ENCODE results near the gene CCP110. TPM values are rescaled to one million over a fixed set of nuclear protein-coding genes. Genes with fewer than 3 reads are reported as not detected.

Gene CCP110
- total and polyA plus RNA-seq, 2 experiments from 2014 or later, result 4.3 to 9.2 TPM

- no peaks in the 10 kb centered on the region for H3K36me3 ChIP-seq (replicated peaks; ENCODE audit: insufficient read depth, low read depth)
- peak within 1 kb of the TSS; percentile 93 for H3K27ac ChIP-seq
- TF ChIP-seq, protein P1, sequence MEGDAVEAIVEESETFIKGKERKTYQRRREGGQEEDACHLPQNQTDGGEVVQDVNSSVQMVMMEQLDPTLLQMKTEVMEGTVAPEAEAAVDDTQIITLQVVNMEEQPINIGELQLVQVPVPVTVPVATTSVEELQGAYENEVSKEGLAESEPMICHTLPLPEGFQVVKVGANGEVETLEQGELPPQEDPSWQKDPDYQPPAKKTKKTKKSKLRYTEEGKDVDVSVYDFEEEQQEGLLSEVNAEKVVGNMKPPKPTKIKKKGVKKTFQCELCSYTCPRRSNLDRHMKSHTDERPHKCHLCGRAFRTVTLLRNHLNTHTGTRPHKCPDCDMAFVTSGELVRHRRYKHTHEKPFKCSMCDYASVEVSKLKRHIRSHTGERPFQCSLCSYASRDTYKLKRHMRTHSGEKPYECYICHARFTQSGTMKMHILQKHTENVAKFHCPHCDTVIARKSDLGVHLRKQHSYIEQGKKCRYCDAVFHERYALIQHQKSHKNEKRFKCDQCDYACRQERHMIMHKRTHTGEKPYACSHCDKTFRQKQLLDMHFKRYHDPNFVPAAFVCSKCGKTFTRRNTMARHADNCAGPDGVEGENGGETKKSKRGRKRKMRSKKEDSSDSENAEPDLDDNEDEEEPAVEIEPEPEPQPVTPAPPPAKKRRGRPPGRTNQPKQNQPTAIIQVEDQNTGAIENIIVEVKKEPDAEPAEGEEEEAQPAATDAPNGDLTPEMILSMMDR (IDR thresholded peaks at IDR 0.05; ENCODE audit: poor library complexity), result peak; percentile 79
- no peak for TF ChIP-seq EZH2 (IDR thresholded peaks at IDR 0.05; ENCODE audit: borderline replicate concordance)
- TF ChIP-seq EZH2phosphoT487 (IDR thresholded peaks at IDR 0.05; ENCODE audit: low read depth, severe bottlenecking, unreplicated experiment), result no peak
- peak within 1 kb of the TSS; percentile 93 for H2AFZ ChIP-seq
- peak; percentile 99 for DNase-seq (ENCODE audit: low spot score)
- peak within 1 kb of the TSS; percentile 71 for H3K4me3 ChIP-seq
- no peaks in the 10 kb centered on the region for H4K20me1 ChIP-seq (ENCODE audit: insufficient read depth, poor library complexity, severe bottlenecking)
- no peaks in the 10 kb centered on the region for H3K4me1 ChIP-seq (ENCODE audit: insufficient read depth)
- H3K4me2 ChIP-seq, result peak within 1 kb of the TSS; percentile 84
- peaks cover 28% of the 10 kb centered on the region for H3K79me2 ChIP-seq
- no peaks in the 10 kb centered on the region for H3K9me2 ChIP-seq (replicated peaks; ENCODE audit: insufficient read depth)
- no peaks in the 10 kb centered on the region for H3K27me3 ChIP-seq
- WGBS (ENCODE audit: low lambda C conversion rate, missing lambda C conversion rate), result under 1% methylated on average over 49 of the region's 53 CpGs
- H3K9me3 ChIP-seq (ENCODE audit: low read depth), result no peaks in the 10 kb centered on the region
These were observed 31.6 kb downstream of the CCP110 start, which contains the start of gene VPS35L for GRCh38 chr16:19555186-19555937. Gene VPS35L, plus strand, starts transcription at chr16:19555703. Its CDS starts 27 bp downstream, at chr16:19555730.

- H3K4me3 ChIP-seq, result peak overlapping the region; percentile 71
- no peaks in the 10 kb centered on the region for H3K9me2 ChIP-seq (replicated peaks; ENCODE audit: insufficient read depth)
- H3K27ac ChIP-seq, result peak overlapping the region; percentile 93
- H3K4me1 ChIP-seq (ENCODE audit: insufficient read depth), result no peaks in the 10 kb centered on the region
- peaks cover 34% of the 10 kb centered on the region for H3K79me2 ChIP-seq
- H3K4me2 ChIP-seq, result peak overlapping the region; percentile 80
- no peaks in the 10 kb centered on the region for H3K9me3 ChIP-seq (ENCODE audit: low read depth)
- no peaks in the 10 kb centered on the region for H4K20me1 ChIP-seq (ENCODE audit: insufficient read depth, poor library complexity, severe bottlenecking)
- TF ChIP-seq EZH2 (IDR thresholded peaks at IDR 0.05; ENCODE audit: borderline replicate concordance) (no peak), EZH2phosphoT487 (IDR thresholded peaks at IDR 0.05; ENCODE audit: low read depth, severe bottlenecking, unreplicated experiment) (no peak)
- TF ChIP-seq, protein P1 (IDR thresholded peaks at IDR 0.05; ENCODE audit: poor library complexity), result no peak
- peak; percentile 72 for DNase-seq (ENCODE audit: low spot score)
- no peaks in the 10 kb centered on the region for H3K27me3 ChIP-seq
- WGBS (ENCODE audit: low lambda C conversion rate, missing lambda C conversion rate), result 15% methylated on average over 19 of the region's 19 CpGs
- H2AFZ ChIP-seq, result peak overlapping the region; percentile 88
- no peaks in the 10 kb centered on the region for H3K36me3 ChIP-seq (replicated peaks; ENCODE audit: insufficient read depth, low read depth)
These were observed 32.4 kb downstream of the CCP110 start for GRCh38 chr16:19555938-19556771.

- DNase-seq (ENCODE audit: low spot score), result peak; percentile 78
- H2AFZ ChIP-seq, result no peak overlapping the region
- H3K36me3 ChIP-seq (replicated peaks; ENCODE audit: insufficient read depth, low read depth), result no peaks in the 10 kb centered on the region
- H3K27ac ChIP-seq, result no peak overlapping the region
- H3K9me3 ChIP-seq (ENCODE audit: low read depth), result no peaks in the 10 kb centered on the region
- no peaks in the 10 kb centered on the region for H3K4me1 ChIP-seq (ENCODE audit: insufficient read depth)
- WGBS (ENCODE audit: low lambda C conversion rate, missing lambda C conversion rate), result 71% methylated on average over 10 of the region's 10 CpGs
- H3K27me3 ChIP-seq, result no peaks in the 10 kb centered on the region
- H3K9me2 ChIP-seq (replicated peaks; ENCODE audit: insufficient read depth), result no peaks in the 10 kb centered on the region
- no peaks in the 10 kb centered on the region for H4K20me1 ChIP-seq (ENCODE audit: insufficient read depth, poor library complexity, severe bottlenecking)
- peaks cover 44% of the 10 kb centered on the region for H3K79me2 ChIP-seq
- no peak overlapping the region for H3K4me3 ChIP-seq
- TF ChIP-seq EZH2phosphoT487 (IDR thresholded peaks at IDR 0.05; ENCODE audit: low read depth, severe bottlenecking, unreplicated experiment) (no peak), EZH2 (IDR thresholded peaks at IDR 0.05; ENCODE audit: borderline replicate concordance) (no peak)
- TF ChIP-seq, protein P1 (IDR thresholded peaks at IDR 0.05; ENCODE audit: poor library complexity), result peak; percentile 73
- no peak overlapping the region for H3K4me2 ChIP-seq
These were observed 35.6 kb downstream of the CCP110 start for GRCh38 chr16:19559242-19559910.
